ENCODE measurements around the gene NPFFR1.

GRCh38 chr10:70292004-70292403 is 8.2 kb upstream of the NPFFR1 start:
- TF ChIP-seq CTCF (conservative IDR thresholded peaks at IDR 0.05; ENCODE audit: low read depth, low read length) (no peak), EZH2 (IDR thresholded peaks at IDR 0.05; ENCODE audit: borderline replicate concordance, low read depth, low read length, poor library complexity, severe bottlenecking) (no peak)
